Measurements from ENCODE around the gene TCN2.

DNA sequence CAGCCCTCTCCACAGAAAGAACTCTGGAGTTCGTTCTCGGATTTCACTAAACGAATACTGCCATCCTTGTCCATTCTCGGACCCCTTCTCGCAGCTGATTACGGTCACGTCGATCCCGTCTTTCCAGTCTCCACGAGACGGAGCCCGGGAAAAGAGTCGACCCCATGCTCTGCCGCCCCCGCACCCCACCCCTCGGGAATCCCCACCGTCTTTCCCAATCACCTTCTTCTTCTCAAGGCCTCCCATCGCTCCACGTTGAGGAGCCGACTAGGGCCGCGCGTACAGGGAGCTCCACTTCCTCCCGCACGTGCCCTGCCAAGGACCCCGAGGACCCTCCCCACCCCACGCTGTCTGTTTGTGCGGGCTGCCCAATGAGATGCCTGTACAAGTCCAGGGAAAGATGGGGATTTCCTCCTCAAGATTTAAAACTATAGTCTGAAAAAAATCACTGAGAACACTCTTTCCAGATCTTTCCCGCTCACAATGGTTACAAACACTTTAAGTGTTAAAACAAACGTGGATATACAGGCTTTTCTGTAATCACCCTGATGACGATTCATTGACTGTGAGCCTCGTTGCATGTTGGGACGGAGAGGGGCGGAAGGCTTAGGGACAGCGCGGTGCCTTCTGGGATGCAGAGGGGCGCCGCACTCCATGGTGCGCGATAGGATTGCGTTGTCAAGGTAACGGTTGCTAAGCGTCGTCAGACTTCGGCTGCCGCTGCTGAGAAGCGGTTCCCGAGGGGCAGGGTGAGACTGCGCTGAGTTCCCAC lies 15.2 kb upstream of the TCN2 start, which contains the start of gene PES1:
- TF ChIP-seq EZH2 (IDR thresholded peaks at IDR 0.05; ENCODE audit: borderline replicate concordance, low read depth, low read length, poor library complexity, severe bottlenecking): no peak
- TF ChIP-seq, protein P1, sequence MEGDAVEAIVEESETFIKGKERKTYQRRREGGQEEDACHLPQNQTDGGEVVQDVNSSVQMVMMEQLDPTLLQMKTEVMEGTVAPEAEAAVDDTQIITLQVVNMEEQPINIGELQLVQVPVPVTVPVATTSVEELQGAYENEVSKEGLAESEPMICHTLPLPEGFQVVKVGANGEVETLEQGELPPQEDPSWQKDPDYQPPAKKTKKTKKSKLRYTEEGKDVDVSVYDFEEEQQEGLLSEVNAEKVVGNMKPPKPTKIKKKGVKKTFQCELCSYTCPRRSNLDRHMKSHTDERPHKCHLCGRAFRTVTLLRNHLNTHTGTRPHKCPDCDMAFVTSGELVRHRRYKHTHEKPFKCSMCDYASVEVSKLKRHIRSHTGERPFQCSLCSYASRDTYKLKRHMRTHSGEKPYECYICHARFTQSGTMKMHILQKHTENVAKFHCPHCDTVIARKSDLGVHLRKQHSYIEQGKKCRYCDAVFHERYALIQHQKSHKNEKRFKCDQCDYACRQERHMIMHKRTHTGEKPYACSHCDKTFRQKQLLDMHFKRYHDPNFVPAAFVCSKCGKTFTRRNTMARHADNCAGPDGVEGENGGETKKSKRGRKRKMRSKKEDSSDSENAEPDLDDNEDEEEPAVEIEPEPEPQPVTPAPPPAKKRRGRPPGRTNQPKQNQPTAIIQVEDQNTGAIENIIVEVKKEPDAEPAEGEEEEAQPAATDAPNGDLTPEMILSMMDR (conservative IDR thresholded peaks at IDR 0.05; ENCODE audit: low read depth, low read length): no peak

All from A673 (cell line).